HUES48 (cell line): ENCODE results near the gene LRRC46.
A peak's percentile ranks its signal among the peaks of the same experiment; 100 is the strongest.

Experiments
- H3K27ac ChIP-seq: one replicate; pipeline ENCODE4 v1.7.0; 2013; ENCODE audit warnings: low read depth, low read length, inconsistent platforms
- H3K27me3 ChIP-seq: 2 replicates; pipeline ENCODE4 v1.6.1; 2013; ENCODE audit warnings: mild to moderate bottlenecking, low read length; ENCODE audit not compliant: control insufficient read depth, insufficient read depth
- H3K36me3 ChIP-seq: 2 replicates; pipeline ENCODE4 v1.6.1; 2013; ENCODE audit warnings: low read length; ENCODE audit not compliant: control insufficient read depth, insufficient read depth
- H3K4me1 ChIP-seq: 2 replicates; pipeline ENCODE4 v1.6.1; 2013; ENCODE audit warnings: mild to moderate bottlenecking, low read length; ENCODE audit not compliant: control insufficient read depth, insufficient read depth
- H3K4me3 ChIP-seq: 2 replicates; pipeline ENCODE4 v1.5.1; 2013; ENCODE audit warnings: mild to moderate bottlenecking, low read depth, low read length
- H3K9ac ChIP-seq: 2 replicates; pipeline ENCODE4 v1.6.1; 2013; ENCODE audit warnings: mild to moderate bottlenecking, low read depth, low read length, moderate library complexity
- H3K9me3 ChIP-seq: 2 replicates; pipeline ENCODE4 v1.6.1; 2013; ENCODE audit warnings: low read length; ENCODE audit not compliant: control insufficient read depth, insufficient read depth

LRRC46 gene

GRCh38 chr17:47837401-47838039, 6.0 kb downstream of the LRRC46 start:
- Histone ChIP-seq H3K36me3 (peaks cover 21% of the 10 kb centered on the region; the same call in 1 of the 2 replicates), H3K27me3 (no peaks in the 10 kb centered on the region), H3K9me3 (no peaks in the 10 kb centered on the region), H3K9ac (no peak overlapping the region), H3K27ac (no peak overlapping the region), H3K4me1 (peaks cover 10% of the 10 kb centered on the region; the same call in 1 of the 2 replicates), H3K4me3 (no peak overlapping the region)

- Histone ChIP-seq H3K9me3 (no peaks in the 10 kb centered on the region), H3K4me3 (no peak overlapping the region), H3K36me3 (peaks cover 21% of the 10 kb centered on the region; the same call in 1 of the 2 replicates), H3K4me1 (peaks cover 17% of the 10 kb centered on the region), H3K27me3 (no peaks in the 10 kb centered on the region), H3K27ac (no peak overlapping the region), H3K9ac (no peak overlapping the region)
These were observed 7.2 kb downstream of the LRRC46 start for GRCh38 chr17:47838636-47839035.

- H3K9me3 ChIP-seq = no peaks in the 10 kb centered on the region
- no peak overlapping the region for H3K9ac ChIP-seq
- peaks cover 19% of the 10 kb centered on the region for H3K4me1 ChIP-seq
These were observed 7.6 kb downstream of the LRRC46 start for GRCh38 chr17:47839071-47839470.

GRCh38 chr17:47840001-47840741, 8.7 kb downstream of the LRRC46 start:
- Histone ChIP-seq H3K9ac (peak overlapping the region; percentile 64), H3K4me1 (peaks cover 19% of the 10 kb centered on the region), H3K27ac (no peak overlapping the region), H3K36me3 (peaks cover 21% of the 10 kb centered on the region; the same call in 1 of the 2 replicates), H3K9me3 (no peaks in the 10 kb centered on the region), H3K4me3 (peak overlapping the region; percentile 93), H3K27me3 (peaks cover 11% of the 10 kb centered on the region)

More at GRCh38 chr17:47839071-47839470, 7.6 kb downstream of the LRRC46 start:
- Histone ChIP-seq H3K4me3 (no peak overlapping the region), H3K36me3 (peaks cover 21% of the 10 kb centered on the region; the same call in 1 of the 2 replicates), H3K27me3 (peaks cover under 1% of the 10 kb centered on the region; the same call in 1 of the 2 replicates), H3K27ac (no peak overlapping the region)

DNA sequence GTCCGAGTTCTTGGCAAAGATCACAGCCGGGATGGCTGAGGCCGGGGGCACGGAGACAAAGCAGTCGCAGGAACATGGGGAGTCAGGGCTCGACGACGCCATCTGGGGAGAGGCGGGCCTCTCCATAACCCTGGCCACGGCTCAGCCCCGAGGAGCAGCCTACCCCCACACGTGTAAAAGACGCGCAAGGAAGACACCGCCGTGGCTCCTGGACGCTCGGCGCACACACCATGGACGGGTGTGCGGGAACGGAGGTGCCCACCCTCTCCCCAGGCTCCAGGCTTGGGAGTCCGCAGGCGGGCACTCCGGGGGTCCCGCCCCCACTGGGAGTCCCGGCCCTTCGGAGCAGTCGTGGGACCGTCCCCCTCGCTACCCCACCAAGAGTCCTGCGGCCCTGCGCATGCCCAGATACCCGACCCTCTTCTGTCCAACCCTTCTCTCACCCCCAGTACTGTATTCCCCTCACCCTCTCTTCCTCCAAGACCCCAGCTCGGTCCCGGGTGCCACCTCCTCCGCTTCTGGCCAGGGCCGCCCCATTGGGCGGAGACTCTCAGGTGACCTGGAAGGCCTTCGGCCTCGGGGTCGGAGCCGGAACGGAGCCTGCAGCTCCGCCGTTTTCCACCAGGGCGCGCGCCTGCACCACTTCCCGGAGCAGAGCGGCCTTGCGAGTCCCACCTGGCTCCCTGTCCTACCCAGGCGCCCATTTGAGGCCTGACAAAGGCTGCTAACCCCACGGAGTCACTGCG, 9.4 kb downstream of the LRRC46 start, which contains the start of gene SCRN2:
Gene SCRN2, minus strand, starts transcription at position 532 of the 746 bp plus-strand sequence. Its CDS starts 430 bp downstream, at position 102.
- H3K27me3 ChIP-seq = peaks cover 19% of the 10 kb centered on the region
- H3K4me1 ChIP-seq = peaks cover 19% of the 10 kb centered on the region
- H3K27ac ChIP-seq = no peak within 1 kb of the TSS

GRCh38 chr17:47841488-47842291, 10.2 kb downstream of the LRRC46 start:
- Histone ChIP-seq H3K9me3 (no peaks in the 10 kb centered on the region), H3K4me1 (peaks cover 19% of the 10 kb centered on the region), H3K36me3 (peaks cover 13% of the 10 kb centered on the region; the same call in 1 of the 2 replicates), H3K9ac (no peak overlapping the region), H3K4me3 (no peak overlapping the region), H3K27ac (no peak overlapping the region), H3K27me3 (peaks cover 26% of the 10 kb centered on the region)

More for the DNA sequence above, 9.4 kb downstream of the LRRC46 start, which contains the start of gene SCRN2:
- Histone ChIP-seq H3K9me3 (no peaks in the 10 kb centered on the region), H3K4me3 (peak within 1 kb of the TSS; percentile 93), H3K9ac (peak within 1 kb of the TSS; percentile 64), H3K36me3 (peaks cover 15% of the 10 kb centered on the region; the same call in 1 of the 2 replicates)

DNA sequence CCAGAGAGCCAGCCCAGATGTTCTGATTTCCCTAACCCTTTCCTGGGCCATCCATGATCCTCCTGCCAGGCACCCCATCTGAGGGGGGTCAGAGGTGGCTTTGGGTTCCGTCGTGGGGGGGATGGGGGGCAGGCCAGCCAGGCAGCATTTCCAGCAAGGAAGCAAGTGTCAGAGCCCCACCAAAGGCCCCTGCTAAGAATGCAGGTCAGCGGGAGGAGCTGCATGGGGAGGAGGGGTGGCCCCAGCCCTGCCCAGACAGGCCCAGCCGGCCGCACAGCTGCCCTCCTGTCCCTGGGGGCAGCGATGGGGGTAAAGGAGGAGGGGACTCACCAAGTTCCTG, 11.9 kb downstream of the LRRC46 start:
- peak overlapping the region; percentile 48 for H3K27ac ChIP-seq
- H3K27me3 ChIP-seq = peaks cover 43% of the 10 kb centered on the region
- H3K9ac ChIP-seq = no peak overlapping the region
- H3K36me3 ChIP-seq = peaks cover 7% of the 10 kb centered on the region; the same call in 1 of the 2 replicates
- peaks cover 19% of the 10 kb centered on the region for H3K4me1 ChIP-seq
- no peak overlapping the region for H3K4me3 ChIP-seq
- H3K9me3 ChIP-seq = no peaks in the 10 kb centered on the region

DNA sequence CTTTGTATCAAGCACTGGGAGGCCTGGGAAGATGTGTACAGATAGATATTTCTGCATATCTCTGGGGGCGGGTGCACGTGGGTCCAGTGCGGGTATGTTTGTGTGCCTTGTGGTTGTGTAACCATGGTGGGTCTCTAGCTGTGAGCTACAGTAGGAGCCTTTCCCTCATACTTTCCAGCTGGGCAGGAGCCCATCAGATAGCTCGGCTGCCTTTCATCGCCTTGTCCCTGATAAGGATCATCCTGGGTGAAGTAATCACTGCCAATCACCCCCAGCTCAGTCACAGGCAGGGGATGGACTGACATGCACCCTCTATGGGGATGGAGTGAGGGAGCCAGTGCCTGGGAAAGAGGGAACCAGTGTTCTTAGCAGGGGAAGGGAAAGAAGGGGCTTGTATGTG, 12.8 kb downstream of the LRRC46 start:
- no peaks in the 10 kb centered on the region for H3K9me3 ChIP-seq
- no peaks in the 10 kb centered on the region for H3K36me3 ChIP-seq
- no peak overlapping the region for H3K9ac ChIP-seq
- no peak overlapping the region for H3K4me3 ChIP-seq
- peaks cover 52% of the 10 kb centered on the region for H3K27me3 ChIP-seq
- no peak overlapping the region for H3K27ac ChIP-seq
- peaks cover 19% of the 10 kb centered on the region for H3K4me1 ChIP-seq

GRCh38 chr17:47844814-47845715, 13.6 kb downstream of the LRRC46 start:
- no peak overlapping the region for H3K4me3 ChIP-seq
- H3K9ac ChIP-seq = no peak overlapping the region
- H3K36me3 ChIP-seq = no peaks in the 10 kb centered on the region
- H3K27me3 ChIP-seq = peaks cover 60% of the 10 kb centered on the region
- H3K4me1 ChIP-seq = peaks cover 18% of the 10 kb centered on the region
- no peaks in the 10 kb centered on the region for H3K9me3 ChIP-seq
- H3K27ac ChIP-seq = no peak overlapping the region
